Transverse colon (tissue), 4 donors: Measurements from ENCODE around the gene PPP3CA. TPM values are rescaled to one million over a fixed set of nuclear protein-coding genes. Genes with fewer than 3 reads are reported as not detected.

Source experiments
- DNase-seq: peaks from one replicate; pipeline ENCODE4 v3.0.0-alpha.2; 2019
- H3K27ac ChIP-seq, 4 donors: fragments of 200-600 bp; sonication (generic); 2 replicates each; pipeline ENCODE4 v1.5.1; 2016 to 2018; ENCODE audit warnings: inconsistent platforms in 4 of 4
- H3K27me3 ChIP-seq: fragments of 200-600 bp; sonication (generic); 2 replicates; pipeline ENCODE4 v1.5.1; 2017; ENCODE audit warnings: inconsistent platforms
- H3K36me3 ChIP-seq, 4 donors: fragments of 200-600 bp; sonication (generic); 2 replicates each; pipeline ENCODE4 v1.5.1; 2017 to 2019; ENCODE audit warnings: inconsistent platforms in 4 of 4
- H3K4me1 ChIP-seq, 4 donors: fragments of 200-600 bp; sonication (generic); 2 replicates each; pipeline ENCODE4 v1.5.1; 2017 to 2020; ENCODE audit warnings: inconsistent platforms in 4 of 4
- H3K4me3 ChIP-seq, 4 donors: fragments of 200-600 bp; sonication (generic); 1 replicate in 1 of 4; 2 replicates in 3 of 4; pipeline versions ENCODE4 v1.5.1 to v1.6.1; 2017 to 2019; ENCODE audit warnings: inconsistent platforms in 4 of 4
- H3K9me3 ChIP-seq, 2 donors: fragments of 200-600 bp; sonication (generic); 2 replicates each; pipeline ENCODE4 v1.5.1; 2017 to 2019; ENCODE audit warnings: inconsistent platforms in 2 of 2
- CTCF ChIP-seq, 5 experiments: fragments of 200-600 bp in 3 of 5; fragments of 450-650 bp in 2 of 5; sonication (generic) in 3 of 5; IDR thresholded peaks; 1 replicate in 2 of 5; 2 replicates in 3 of 5; pipeline ENCODE4 v1.5.1; 2016 to 2017; ENCODE audit warnings: antibody characterized with exemption in 5 of 5, inconsistent platforms in 3 of 5, mild to moderate bottlenecking in 2 of 5, moderate library complexity in 1 of 5
- EP300 ChIP-seq: sonication (generic); formaldehyde crosslinking; IDR thresholded peaks from one replicate; pipeline ENCODE4 v1.6.1; 2017; ENCODE audit warnings: antibody characterized with exemption, low read depth
- POLR2A ChIP-seq: fragments of 450-650 bp; IDR thresholded peaks from one replicate; pipeline ENCODE4 v1.6.1; 2016; ENCODE audit warnings: antibody characterized with exemption, mild to moderate bottlenecking, moderate library complexity
- POLR2AphosphoS5 ChIP-seq, 3 donors: sonication (generic); formaldehyde crosslinking; IDR thresholded peaks; one replicate each; pipeline ENCODE4 v1.6.1; 2016; ENCODE audit warnings: antibody characterized with exemption in 3 of 3
- WGBS, 2 donors: methylation state at CpG; one replicate each; pipeline ENCODE4 v1.1.5; 2018; ENCODE audit warnings: low coverage in 1 of 2; 5-methylcytosine and 5-hydroxymethylcytosine counted together
- in situ Hi-C, 4 donors: fragments of 200-750 bp; cut with MboI; loops; one replicate each; pipeline versions ENCODE4 v1.15.0 to v1.15.1; 2017; ENCODE audit warnings: low sequenced_read_pairs in 3 of 4, low pct_ligation_motif_present in 1 of 4, low pct_unique_long_range_greater_than_20kb in 1 of 4
- intact Hi-C: fragments of 100-400 bp; cut with DNase I; formaldehyde crosslinking; loops from one replicate; pipeline ENCODE4 v1.15.1; 2023; ENCODE audit warnings: low total_unique reads
- total RNA-seq, 4 donors: library from RNA; depleted of rRNA; stranded (reverse); fragments of >200 nt; gene quantifications; one replicate each; pipeline ENCODE4 v1.1.0, GENCODE V29; 2016

PPP3CA gene
- total RNA-seq, 4 donors from 2014 or later, result 29.2 to 50.7 (median 37.7) TPM

GRCh38 chr4:101156619-101157310 lies 190.6 kb downstream of the PPP3CA start:
- no peak for DNase-seq
- Histone ChIP-seq H3K9me3 (no peaks in the 10 kb centered on the region), H3K36me3 (no peaks in the 10 kb centered on the region), H3K4me3 (no peak overlapping the region), H3K27ac (no peak overlapping the region), H3K27me3 (no peaks in the 10 kb centered on the region), H3K4me1 (peaks cover 0 to 21% (median 0%) of the 10 kb centered on the region in 4 donors)
- in situ Hi-C loops (loop anchor here in 1 of 4 donors (25.0 kb wide), 1 partner anchor 556 kb away; no protein-coding TSS in a partner anchor), intact Hi-C loops (no loop called here)
- WGBS, 2 donors, result 70 to 73% methylated on average over 6 of the region's 6 CpGs
- TF ChIP-seq POLR2A (no peak), EP300 (no peak), POLR2AphosphoS5 (IDR thresholded peaks at IDR 0.05) (no peak), CTCF (IDR thresholded peaks at IDR 0.05) (no peak)

- H3K36me3 ChIP-seq, result no peaks in the 10 kb centered on the region
- no peaks in the 10 kb centered on the region for H3K9me3 ChIP-seq
- TF ChIP-seq CTCF (IDR thresholded peaks at IDR 0.05) (no peak), EP300 (no peak), POLR2AphosphoS5 (IDR thresholded peaks at IDR 0.05) (no peak), POLR2A (no peak)
- no peaks in the 10 kb centered on the region for H3K27me3 ChIP-seq
- in situ Hi-C loops (loop anchor here in 1 of 4 donors (25.0 kb wide), 1 partner anchor 556 kb away; no protein-coding TSS in a partner anchor), intact Hi-C loops (no loop called here)
- H3K27ac ChIP-seq, result no peak overlapping the region
- H3K4me1 ChIP-seq, result peaks cover 0 to 12% (median 0%) of the 10 kb centered on the region in 4 donors
- no peak overlapping the region for H3K4me3 ChIP-seq
- DNase-seq, result no peak
- WGBS, 2 donors, result 64 to 86% methylated on average over 1 of the region's 1 CpG
Measured at GRCh38 chr4:101155945-101156344, 191.4 kb downstream of the PPP3CA start.

DNA sequence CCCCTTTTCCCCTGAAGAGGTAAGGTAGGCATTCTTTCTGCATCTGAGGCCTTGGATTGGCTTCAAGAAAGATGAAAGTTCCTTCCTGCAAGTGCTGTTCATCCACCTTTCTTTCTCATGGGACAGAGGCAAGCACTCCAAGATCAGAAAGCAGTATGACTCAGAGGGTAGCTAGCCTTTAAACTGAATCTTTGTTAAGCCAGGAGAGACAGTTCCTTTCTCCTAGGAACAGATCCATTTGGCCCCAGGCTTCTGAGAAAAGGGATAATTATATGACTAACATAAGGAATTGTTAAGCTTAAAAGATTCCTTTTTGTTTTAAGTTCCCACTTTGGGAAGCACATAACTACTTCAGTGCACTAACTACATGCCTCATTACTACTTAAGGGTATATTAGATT lies 192.0 kb downstream of the PPP3CA start:
- intact Hi-C loops, result no loop called here
- Histone ChIP-seq H3K9me3 (no peaks in the 10 kb centered on the region), H3K4me1 (peaks cover 0 to 9% (median 0%) of the 10 kb centered on the region in 4 donors), H3K27me3 (no peaks in the 10 kb centered on the region), H3K36me3 (no peaks in the 10 kb centered on the region), H3K4me3 (no peak overlapping the region), H3K27ac (no peak overlapping the region)
- TF ChIP-seq POLR2A (no peak), POLR2AphosphoS5 (IDR thresholded peaks at IDR 0.05) (no peak), EP300 (no peak), CTCF (IDR thresholded peaks at IDR 0.05) (no peak)
- no peak for DNase-seq
- in situ Hi-C loops, result loop anchor here in 1 of 4 donors (25.0 kb wide), 1 partner anchor 557 kb away; no protein-coding TSS in a partner anchor

DNA sequence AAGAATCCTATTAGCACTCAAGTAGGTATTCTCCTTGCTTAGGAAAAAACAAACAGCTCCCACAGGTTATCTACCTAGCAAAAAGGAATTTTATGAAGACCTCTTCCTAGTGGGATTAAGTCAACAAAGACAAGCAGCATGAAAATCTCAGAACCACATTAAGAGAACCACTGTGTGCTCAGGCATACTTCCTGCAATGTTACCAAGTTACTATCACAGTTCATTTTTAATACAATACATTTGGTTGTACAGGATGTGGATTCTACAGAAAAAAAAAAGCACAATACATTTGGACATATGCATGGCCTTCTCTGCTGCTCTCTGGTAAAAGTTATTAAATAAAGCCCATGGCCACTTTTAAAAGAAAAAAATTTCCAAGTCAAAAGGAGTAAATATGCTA lies 193.7 kb downstream of the PPP3CA start:
- intact Hi-C loops, result no loop called here
- Histone ChIP-seq H3K4me1 (peaks cover 0 to 9% (median 0%) of the 10 kb centered on the region in 4 donors), H3K9me3 (no peaks in the 10 kb centered on the region), H3K27ac (no peak overlapping the region), H3K27me3 (no peaks in the 10 kb centered on the region), H3K36me3 (no peaks in the 10 kb centered on the region), H3K4me3 (no peak overlapping the region)
- TF ChIP-seq POLR2AphosphoS5 (IDR thresholded peaks at IDR 0.05) (no peak), CTCF (IDR thresholded peaks at IDR 0.05) (no peak), POLR2A (no peak), EP300 (no peak)
- in situ Hi-C loops, result loop anchor here in 1 of 4 donors (25.0 kb wide), 1 partner anchor 559 kb away; no protein-coding TSS in a partner anchor
- no peak for DNase-seq
